Measurements from ENCODE around the gene IFI44L. TPM values are rescaled to one million over a fixed set of nuclear protein-coding genes. Genes with fewer than 3 reads are reported as not detected.

The IFI44L gene
- total RNA-seq, 1 experiment from 2014 or later, result 26.2 TPM

DNA sequence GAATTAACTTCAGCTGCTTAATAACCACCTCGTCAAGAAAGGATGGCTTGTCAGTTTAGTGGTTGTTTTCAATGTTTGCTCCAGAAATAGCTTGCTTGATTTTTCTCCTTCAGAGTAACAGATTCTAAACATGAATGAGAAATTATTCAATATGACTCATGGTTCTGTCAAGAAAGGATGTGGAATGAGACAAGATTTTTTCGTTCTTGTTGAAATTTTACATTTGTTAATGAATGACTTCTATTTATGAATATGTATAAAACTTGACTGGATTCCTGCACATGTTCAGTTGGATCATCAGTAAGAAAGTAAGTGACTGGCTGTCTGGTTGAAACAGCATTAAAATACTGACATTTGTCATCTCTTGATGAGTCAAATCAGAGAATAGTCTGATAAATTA is 67.7 kb downstream of the IFI44L start:
- DNase-seq (ENCODE audit: low read depth), result peak; percentile 57

DNA sequence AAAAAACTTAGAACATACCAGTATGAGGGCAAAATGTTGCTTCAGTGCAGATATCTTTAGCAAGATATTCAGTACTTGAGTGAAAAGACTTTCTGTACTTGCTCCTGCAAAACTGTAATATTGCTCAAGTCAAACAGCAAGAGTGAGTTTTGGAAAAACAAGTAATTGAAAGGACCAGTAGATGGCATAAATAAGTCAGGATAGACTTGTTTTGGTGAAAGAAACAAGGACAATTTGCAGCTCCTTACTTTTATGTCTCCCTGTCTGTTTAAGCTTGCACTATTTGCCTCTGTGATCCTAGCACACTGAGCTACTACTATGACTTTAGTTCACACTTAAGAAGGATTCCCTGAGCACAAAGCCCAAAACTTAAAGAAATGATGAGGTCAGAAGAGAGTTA is 68.4 kb downstream of the IFI44L start:
- peak; percentile 81 for DNase-seq (ENCODE audit: low read depth)

DNA sequence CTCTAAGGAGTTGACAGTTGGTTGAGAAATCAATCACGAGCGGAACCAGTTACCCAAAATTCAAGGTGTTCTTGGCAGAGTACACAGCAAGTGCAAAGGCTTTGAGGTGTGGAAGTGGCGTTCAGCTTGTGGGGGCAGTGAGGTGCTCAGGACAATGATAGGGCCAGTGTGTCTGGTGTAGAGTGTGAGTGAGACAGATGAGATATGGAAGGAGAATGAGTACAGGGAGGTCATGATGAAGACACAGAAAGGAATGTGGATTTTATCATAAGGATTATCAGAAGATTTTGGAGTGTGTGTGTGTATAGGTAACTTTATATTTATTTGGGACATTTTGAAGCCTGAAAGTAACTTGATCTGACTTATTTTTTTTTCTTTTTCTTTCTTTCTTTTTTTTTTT is 70.3 kb downstream of the IFI44L start:
- DNase-seq (ENCODE audit: low read depth), result no peak

DNA sequence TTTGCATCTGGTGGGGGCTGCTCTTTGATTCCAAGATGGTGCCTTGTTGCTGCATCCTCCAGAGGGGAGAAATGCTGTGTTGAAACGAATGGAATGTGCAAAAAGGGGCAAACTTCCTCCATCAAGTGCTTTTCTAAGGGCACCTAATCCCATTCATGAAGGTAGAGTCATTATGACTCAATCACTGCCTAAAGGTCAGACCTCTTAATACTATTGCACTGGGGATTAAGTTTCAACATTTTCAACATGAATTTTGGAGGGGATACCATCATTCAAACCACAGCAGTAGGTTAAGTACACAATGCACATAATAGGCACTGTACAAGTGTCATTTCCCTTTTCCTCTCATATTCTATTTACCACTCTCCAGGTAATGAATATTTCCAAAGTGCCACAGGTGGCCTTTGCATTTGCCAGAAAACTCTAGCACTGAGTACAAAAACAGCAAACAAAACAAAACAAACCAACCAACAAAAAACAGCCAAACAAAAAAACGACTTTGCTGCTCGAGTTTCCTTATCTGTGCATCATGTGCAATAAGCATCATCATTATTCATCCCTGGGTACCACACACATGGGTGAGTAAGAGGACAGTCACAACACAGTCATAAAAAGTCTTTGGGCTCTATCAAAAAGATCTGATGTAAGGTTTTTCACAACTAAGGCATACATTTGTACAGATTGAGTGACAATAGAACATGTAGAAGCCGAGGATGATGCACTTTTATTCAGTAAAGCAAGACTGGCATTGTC is 71.9 kb downstream of the IFI44L start:
- peak; percentile 91 for DNase-seq (ENCODE audit: low read depth)

Other genes with a start within 250 kb of the IFI44L start
- gene PTGFR, start 129.5 kb upstream of the IFI44L start, total RNA-seq (2014; rRNA removed), result 26.5 and 32.8 TPM in 2 replicates
- gene IFI44, start 29.4 kb downstream of the IFI44L start, total RNA-seq (2014; rRNA removed), result 92.2 and 115 TPM in 2 replicates